ENCODE data around the gene PLEKHA8. TPM values are rescaled to one million over a fixed set of nuclear protein-coding genes. Genes with fewer than 3 reads are reported as not detected.

Gene PLEKHA8
- total and polyA plus RNA-seq, 10 of the 15 experiments (the other 5 are each of a cell fraction or from before 2014, with no cell fraction given) = 1.1 to 13.2 (median 5.7) TPM

DNA sequence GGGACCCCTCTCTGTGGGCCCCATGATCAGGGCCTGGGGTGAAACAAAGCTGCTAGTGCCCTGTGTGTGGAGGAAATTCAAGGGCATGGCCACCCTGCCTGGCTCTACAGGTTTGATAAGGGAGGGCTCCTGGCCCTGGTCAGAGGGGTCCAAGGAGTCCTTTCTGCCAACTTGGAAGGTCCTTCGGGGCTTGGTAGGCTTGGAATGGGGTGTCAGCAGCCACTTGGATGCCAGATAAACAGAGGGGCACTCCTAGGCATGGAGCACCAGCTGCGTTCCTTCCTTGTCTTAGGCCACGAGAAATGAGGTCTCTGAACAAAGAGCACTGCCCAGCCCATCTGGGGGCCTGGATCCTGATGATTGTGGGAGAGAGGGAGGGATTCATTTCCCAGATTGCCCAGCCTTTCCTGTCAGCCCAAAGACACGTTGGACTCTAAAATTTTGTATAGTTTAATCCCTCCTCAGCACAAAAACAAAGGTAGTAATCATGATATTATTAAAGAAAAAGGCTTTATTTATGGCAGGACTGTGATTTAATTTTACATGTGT is 111.7 kb downstream of the PLEKHA8 start:
- ATAC-seq (no peak), DNase-seq (ENCODE audit: low read depth, low spot score) (no peak), FAIRE-seq (no peak)
- intact Hi-C loops (cut with micrococcal nuclease; ENCODE audit: unreplicated experiment) = no loop called here
- no peak overlapping the region for H3K4me3 ChIP-seq
- no peaks in the 10 kb centered on the region for H3K79me2 ChIP-seq (ENCODE audit: control insufficient read depth, insufficient read depth, low read length)
- H2AFZ ChIP-seq (ENCODE audit: control insufficient read depth, low read depth, low read length) = no peak overlapping the region
- H3K27ac ChIP-seq (ENCODE audit: control insufficient read depth, insufficient read depth) = no peak overlapping the region
- in situ Hi-C loops (cut with MboI) = no loop called here
- no peak overlapping the region for H3K4me2 ChIP-seq (ENCODE audit: control insufficient read depth, insufficient read depth)
- POLR2A ChIA-PET = no interaction called here
- WGBS (ENCODE audit: insufficient coverage, insufficient replicate concordance, low lambda C conversion rate, missing lambda C conversion rate) = 38% methylated on average over 4 of the region's 4 CpGs
- peaks cover 0 to 3% of the 10 kb centered on the region in 2 experiments; a peak in 1 of 4 replicates for H3K27me3 ChIP-seq (replicated peaks in 1 of 2; ENCODE audit: control insufficient read depth in 2 of 2, insufficient read depth in 2 of 2, low read length in 1 of 2)
- no TSS peak for BruUV-seq (replicated peaks)
- SMC1A ChIA-PET (ENCODE audit: uncharacterized antibody, unreplicated experiment) = no interaction called here
- no peak overlapping the region for H3K9ac ChIP-seq (ENCODE audit: control insufficient read depth, insufficient read depth, low read length)
- H3K4me1 ChIP-seq (ENCODE audit: control insufficient read depth, insufficient read depth, low read length) = peaks cover 4% of the 10 kb centered on the region; the same call in 1 of the 2 replicates
- CTCF ChIA-PET = interaction anchor here (0.6 kb wide), 1 partner anchor 64 kb away, joined by 3 read pairs; no protein-coding TSS in a partner anchor
- H3K9me3 ChIP-seq (replicated peaks; ENCODE audit: control insufficient read depth, insufficient read depth, low read length) = no peaks in the 10 kb centered on the region; the same call in 2 of the 3 replicates
- no peaks in the 10 kb centered on the region for H4K20me1 ChIP-seq (ENCODE audit: control insufficient read depth, insufficient read depth)
- no peaks in the 10 kb centered on the region for H3K36me3 ChIP-seq (ENCODE audit: control insufficient read depth in 2 of 2, insufficient read depth in 2 of 2, low read length in 1 of 2)
- RAD21 ChIA-PET (ENCODE audit: unreplicated experiment) = no interaction called here
- TF ChIP-seq E2F8 (IDR thresholded peaks at IDR 0.05; ENCODE audit: low read depth, partially characterized antibody) = no peak
- no peak for TF ChIP-seq HDGF (IDR thresholded peaks at IDR 0.05)
- no peak for TF ChIP-seq NFXL1 (IDR thresholded peaks at IDR 0.05; ENCODE audit: borderline replicate concordance)
- TF ChIP-seq TCF3 (IDR thresholded peaks at IDR 0.05; ENCODE audit: borderline replicate concordance, insufficient read depth, low read depth, low read length) = no peak
- no peak for TF ChIP-seq MLLT1 (IDR thresholded peaks at IDR 0.05)
